ENCODE measurements around the gene TTC8. TPM values are rescaled to one million over a fixed set of nuclear protein-coding genes. Genes with fewer than 3 reads are reported as not detected.
A peak's percentile ranks its signal among the peaks of the same experiment; 100 is the strongest.

The TTC8 gene
- total and polyA plus RNA-seq, 4 donors, result 7.3 to 11.7 (median 10.4) TPM

DNA sequence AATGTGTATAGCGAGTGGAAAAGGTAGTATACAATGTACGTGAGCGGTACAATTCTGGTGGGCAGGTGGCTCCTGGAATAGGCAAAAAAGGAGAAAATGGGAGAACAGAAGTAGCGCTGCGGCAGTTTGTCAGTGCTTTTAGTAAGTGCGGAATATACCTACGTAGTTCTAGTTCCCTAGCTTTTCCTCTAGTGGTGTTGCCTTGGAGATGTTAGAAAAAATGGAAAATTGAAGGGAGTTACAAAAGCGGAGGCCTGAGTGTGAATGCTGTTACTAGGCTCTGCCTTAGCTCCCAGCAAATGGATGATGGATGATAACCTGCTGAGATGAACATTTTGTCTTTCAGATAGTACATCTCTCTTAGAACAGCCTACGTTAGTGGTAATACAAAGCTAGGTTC is 1.1 kb downstream of the TTC8 start:
- no peak for TF ChIP-seq CTCF (IDR thresholded peaks at IDR 0.05; ENCODE audit: low read depth, low read length, missing input control)
- no peak for TF ChIP-seq REST (IDR thresholded peaks at IDR 0.05)
- TF ChIP-seq FOXA2 (IDR thresholded peaks at IDR 0.05), result no peak
- TF ChIP-seq, protein P1, sequence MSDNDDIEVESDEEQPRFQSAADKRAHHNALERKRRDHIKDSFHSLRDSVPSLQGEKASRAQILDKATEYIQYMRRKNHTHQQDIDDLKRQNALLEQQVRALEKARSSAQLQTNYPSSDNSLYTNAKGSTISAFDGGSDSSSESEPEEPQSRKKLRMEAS (IDR thresholded peaks at IDR 0.05), result no peak
- no peak for TF ChIP-seq EGR1 (IDR thresholded peaks at IDR 0.05; ENCODE audit: low read depth in 2 of 2)
- TF ChIP-seq YY1 (IDR thresholded peaks at IDR 0.05), result no peak
- TF ChIP-seq HNF4G (IDR thresholded peaks at IDR 0.05), result no peak
- no peak for TF ChIP-seq SP1 (IDR thresholded peaks at IDR 0.05)
- TF ChIP-seq FOXA1 (IDR thresholded peaks at IDR 0.05), result no peak
- no peak for TF ChIP-seq RAD21 (IDR thresholded peaks at IDR 0.05)
- no peak for TF ChIP-seq GABPA (IDR thresholded peaks at IDR 0.05 in 1 of 2, conservative IDR thresholded peaks at IDR 0.05 in 1 of 2)
- TF ChIP-seq TAF1 (conservative IDR thresholded peaks at IDR 0.05), result no peak
- no peak for TF ChIP-seq ZBTB33 (IDR thresholded peaks at IDR 0.05)
- TF ChIP-seq, protein P2, sequence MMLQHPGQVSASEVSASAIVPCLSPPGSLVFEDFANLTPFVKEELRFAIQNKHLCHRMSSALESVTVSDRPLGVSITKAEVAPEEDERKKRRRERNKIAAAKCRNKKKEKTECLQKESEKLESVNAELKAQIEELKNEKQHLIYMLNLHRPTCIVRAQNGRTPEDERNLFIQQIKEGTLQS (IDR thresholded peaks at IDR 0.05), result no peak
- no peak for TF ChIP-seq NR2F2 (IDR thresholded peaks at IDR 0.05)
- TF ChIP-seq RXRA (IDR thresholded peaks at IDR 0.05), result no peak
- Histone ChIP-seq H3K4me3 (ENCODE audit: low read depth in 1 of 3, low read length in 3 of 3) (peak overlapping the region in 1 of 3 donors; percentile 78), H3K27ac (ENCODE audit: low read depth in 1 of 2, low read length in 2 of 2) (no peak overlapping the region), H3K36me3 (ENCODE audit: control insufficient read depth in 4 of 4, insufficient read depth in 3 of 4, low read depth in 1 of 4, low read length in 3 of 4) (no peaks in the 10 kb centered on the region), H3K9ac (ENCODE audit: low read depth in 1 of 2, low read length in 2 of 2) (no peak overlapping the region), H3K27me3 (ENCODE audit: control insufficient read depth in 4 of 4, insufficient read depth in 4 of 4, low read length in 3 of 4) (no peaks in the 10 kb centered on the region), H3K9me3 (ENCODE audit: control insufficient read depth in 4 of 4, low read length in 3 of 4) (no peaks in the 10 kb centered on the region), H3K4me1 (ENCODE audit: control insufficient read depth in 4 of 4, insufficient read depth in 4 of 4, low read length in 3 of 4) (peaks cover 1 to 30% (median 21%) of the 10 kb centered on the region in 4 donors)
- DNase-seq (ENCODE audit: low spot score), result no peak
- whole genome bisulfite sequencing, result 96% methylated on average over 9 of the region's 9 CpGs

GRCh38 chr14:88829188-88829587 is 4.7 kb downstream of the TTC8 start:
- Histone ChIP-seq H3K4me1 (ENCODE audit: control insufficient read depth in 4 of 4, insufficient read depth in 4 of 4, low read length in 3 of 4) (peaks cover 3 to 29% (median 23%) of the 10 kb centered on the region in 4 donors), H3K27me3 (ENCODE audit: control insufficient read depth in 4 of 4, insufficient read depth in 4 of 4, low read length in 3 of 4) (no peaks in the 10 kb centered on the region), H3K36me3 (ENCODE audit: control insufficient read depth in 4 of 4, insufficient read depth in 3 of 4, low read depth in 1 of 4, low read length in 3 of 4) (no peaks in the 10 kb centered on the region), H3K27ac (ENCODE audit: low read depth in 1 of 2, low read length in 2 of 2) (peak overlapping the region; percentile 73 to 89), H3K9me3 (ENCODE audit: control insufficient read depth in 4 of 4, low read length in 3 of 4) (no peaks in the 10 kb centered on the region), H3K4me3 (ENCODE audit: low read depth in 1 of 3, low read length in 3 of 3) (peak overlapping the region in 1 of 3 donors; percentile 12), H3K9ac (ENCODE audit: low read depth in 1 of 2, low read length in 2 of 2) (peak overlapping the region; percentile 14 to 89)
- 14% methylated on average over 3 of the region's 3 CpGs for WGBS
- DNase-seq (ENCODE audit: low spot score), result no peak
- TF ChIP-seq RAD21 (IDR thresholded peaks at IDR 0.05) (no peak), EGR1 (IDR thresholded peaks at IDR 0.05; ENCODE audit: low read depth in 2 of 2) (no peak), FOXA2 (IDR thresholded peaks at IDR 0.05) (peak; percentile 84), JUND (IDR thresholded peaks at IDR 0.05) (peak in 1 of 2 donors; percentile 21), CTCF (IDR thresholded peaks at IDR 0.05; ENCODE audit: low read depth, low read length, missing input control) (no peak), GABPA (IDR thresholded peaks at IDR 0.05 in 1 of 2, conservative IDR thresholded peaks at IDR 0.05 in 1 of 2) (peak in 1 of 2 donors; percentile 13), HNF4G (IDR thresholded peaks at IDR 0.05) (no peak), TAF1 (conservative IDR thresholded peaks at IDR 0.05) (peak; percentile 73), FOXA1 (IDR thresholded peaks at IDR 0.05) (no peak), ZBTB33 (IDR thresholded peaks at IDR 0.05) (peak; percentile 40), RXRA (IDR thresholded peaks at IDR 0.05) (peak in 1 of 2 donors; percentile 54), SP1 (IDR thresholded peaks at IDR 0.05) (peak; percentile 69), YY1 (IDR thresholded peaks at IDR 0.05) (peak; percentile 35)

Measured in liver (tissue), 9 donors.